SU-DHL-6 (cell line): Measurements from ENCODE around the gene SPIB.
"Not testable (repeated sequence)": the region's sequence is repeated elsewhere in the genome, so short reads cannot be mapped to it uniquely, and the experiment has no call there.

Experiments
- CTCF ChIP-seq: fragments of 200-600 bp; sonication (generic); IDR thresholded peaks from one replicate; pipeline ENCODE4 v1.5.1; 2017; ENCODE audit warnings: antibody characterized with exemption, mild to moderate bottlenecking, low read length, moderate library complexity; ENCODE audit not compliant: insufficient read depth, poor library complexity, severe bottlenecking
- EZH2phosphoT487 ChIP-seq: fragments of 200-600 bp; sonication (generic), shearing (Covaris generic); conservative IDR thresholded peaks from 2 replicates; pipeline ENCODE4 v1.6.1; 2018; ENCODE audit warnings: mild to moderate bottlenecking, antibody characterized with exemption, low read length, moderate library complexity, mixed read lengths

- TF ChIP-seq CTCF, EZH2phosphoT487: not testable (repeated sequence)
Measured at GRCh38 chr19:50390952-50391351, 27.8 kb upstream of the SPIB start.
